ENCODE results near the gene CD96.

DNA sequence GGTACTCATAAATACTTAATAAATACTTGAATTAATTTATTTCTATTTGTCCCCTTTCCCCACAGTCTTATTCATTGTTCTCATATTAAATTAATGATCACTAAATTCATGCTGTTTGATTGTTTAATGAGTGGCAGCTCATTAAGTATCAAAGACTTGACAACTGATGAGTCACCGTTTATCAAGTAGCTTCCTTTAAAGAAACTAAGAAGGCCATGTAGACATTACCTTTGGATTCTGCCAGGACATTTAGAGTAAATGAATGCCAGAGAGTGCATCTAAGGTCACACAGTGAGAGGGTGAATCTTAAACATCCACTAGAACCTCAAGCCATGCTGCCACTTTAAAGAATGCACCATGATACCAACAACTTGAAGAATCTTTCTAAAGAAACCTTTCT lies 29.3 kb downstream of the CD96 start:
- no peak for TF ChIP-seq EZH2phosphoT487 (IDR thresholded peaks at IDR 0.05; ENCODE audit: borderline replicate concordance, low read length)
- TF ChIP-seq, protein P1, sequence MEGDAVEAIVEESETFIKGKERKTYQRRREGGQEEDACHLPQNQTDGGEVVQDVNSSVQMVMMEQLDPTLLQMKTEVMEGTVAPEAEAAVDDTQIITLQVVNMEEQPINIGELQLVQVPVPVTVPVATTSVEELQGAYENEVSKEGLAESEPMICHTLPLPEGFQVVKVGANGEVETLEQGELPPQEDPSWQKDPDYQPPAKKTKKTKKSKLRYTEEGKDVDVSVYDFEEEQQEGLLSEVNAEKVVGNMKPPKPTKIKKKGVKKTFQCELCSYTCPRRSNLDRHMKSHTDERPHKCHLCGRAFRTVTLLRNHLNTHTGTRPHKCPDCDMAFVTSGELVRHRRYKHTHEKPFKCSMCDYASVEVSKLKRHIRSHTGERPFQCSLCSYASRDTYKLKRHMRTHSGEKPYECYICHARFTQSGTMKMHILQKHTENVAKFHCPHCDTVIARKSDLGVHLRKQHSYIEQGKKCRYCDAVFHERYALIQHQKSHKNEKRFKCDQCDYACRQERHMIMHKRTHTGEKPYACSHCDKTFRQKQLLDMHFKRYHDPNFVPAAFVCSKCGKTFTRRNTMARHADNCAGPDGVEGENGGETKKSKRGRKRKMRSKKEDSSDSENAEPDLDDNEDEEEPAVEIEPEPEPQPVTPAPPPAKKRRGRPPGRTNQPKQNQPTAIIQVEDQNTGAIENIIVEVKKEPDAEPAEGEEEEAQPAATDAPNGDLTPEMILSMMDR (conservative IDR thresholded peaks at IDR 0.05; ENCODE audit: low read depth, low read length), result no peak
